Stimulated activated CD8-positive, alpha-beta memory T cell treated with anti-CD3 and anti-CD28 coated beads, Interleukin-4, amount 100 ng/mL, for 48 hours (primary cell): ENCODE data around the gene PCNT.
"Not testable (repeated sequence)": the region's sequence is repeated elsewhere in the genome, so short reads cannot be mapped to it uniquely, and the experiment has no call there.

ENCODE experiments used
- DNase-seq: peaks from one replicate; pipeline ENCODE4 v3.0.0-alpha.2; 2020

PCNT gene

DNA sequence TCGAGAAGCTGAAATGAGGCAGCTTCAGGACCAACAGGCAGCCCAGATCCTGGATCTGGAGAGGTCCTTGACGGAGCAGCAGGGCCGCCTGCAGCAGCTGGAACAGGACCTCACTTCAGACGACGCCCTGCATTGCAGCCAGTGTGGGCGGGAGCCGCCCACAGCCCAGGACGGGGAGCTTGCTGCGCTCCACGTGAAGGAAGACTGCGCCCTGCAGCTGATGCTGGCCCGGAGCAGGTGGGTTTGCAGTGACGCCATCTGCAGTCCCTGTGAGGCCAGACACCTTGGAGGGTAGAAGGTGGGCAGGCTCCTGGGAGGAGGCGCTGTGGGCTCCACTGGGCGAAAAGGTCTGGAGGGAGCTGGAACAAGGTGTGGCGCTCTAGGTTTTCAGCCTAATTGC, 39.7 kb downstream of the PCNT start:
- no peak for DNase-seq

DNA sequence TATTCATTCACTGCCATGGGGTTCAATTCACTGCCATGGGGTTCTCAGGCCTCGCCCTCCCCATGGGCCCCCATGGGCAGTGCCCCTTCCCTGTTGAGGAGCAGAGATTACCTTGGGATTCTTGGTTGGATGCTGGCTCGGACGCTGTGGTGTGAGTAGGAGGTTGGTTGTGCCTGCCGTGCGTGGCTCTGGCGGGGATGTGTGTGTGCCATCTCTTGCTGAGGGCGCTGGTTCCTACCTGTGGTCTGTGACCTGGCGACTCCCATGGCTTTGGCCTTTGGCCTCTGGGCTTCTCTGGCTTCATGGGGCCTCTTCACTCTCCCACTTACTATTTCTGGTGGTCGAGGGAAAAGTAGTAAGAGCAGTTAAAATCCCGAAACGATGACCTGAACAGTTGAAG, 42.1 kb downstream of the PCNT start:
- no peak for DNase-seq

DNA sequence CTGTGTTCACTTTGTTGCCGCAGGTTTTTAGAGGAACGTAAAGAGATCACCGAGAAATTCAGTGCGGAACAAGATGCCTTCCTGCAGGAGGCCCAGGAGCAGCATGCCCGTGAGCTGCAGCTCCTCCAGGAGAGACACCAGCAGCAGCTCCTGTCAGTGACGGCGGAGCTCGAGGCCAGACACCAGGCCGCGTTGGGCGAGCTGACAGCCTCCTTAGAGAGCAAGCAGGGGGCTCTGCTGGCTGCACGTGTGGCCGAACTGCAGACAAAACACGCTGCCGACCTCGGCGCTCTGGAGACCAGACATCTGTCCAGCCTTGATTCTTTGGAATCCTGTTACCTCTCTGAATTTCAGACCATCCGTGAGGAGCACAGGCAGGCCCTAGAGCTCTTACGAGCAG, 42.6 kb downstream of the PCNT start:
- no peak for DNase-seq

DNA sequence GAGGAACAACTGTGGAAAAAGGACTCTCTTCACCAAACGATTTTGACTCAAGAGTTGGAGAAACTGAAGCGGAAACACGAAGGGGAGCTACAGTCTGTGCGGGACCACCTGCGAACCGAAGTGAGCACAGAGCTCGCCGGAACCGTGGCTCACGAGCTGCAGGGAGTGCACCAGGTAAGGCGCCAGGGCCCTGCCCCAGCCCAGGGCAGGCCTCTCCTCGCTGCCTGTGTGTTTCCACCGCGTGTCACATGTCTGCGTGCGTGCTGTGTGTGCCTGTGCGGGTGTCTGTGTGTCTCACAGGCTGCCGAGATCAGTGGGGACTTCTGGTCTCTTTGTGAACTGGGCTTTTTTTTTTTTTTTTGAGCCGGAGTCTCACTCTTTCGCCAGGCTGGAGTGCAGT, 43.0 kb downstream of the PCNT start:
- DNase-seq: no peak

DNA sequence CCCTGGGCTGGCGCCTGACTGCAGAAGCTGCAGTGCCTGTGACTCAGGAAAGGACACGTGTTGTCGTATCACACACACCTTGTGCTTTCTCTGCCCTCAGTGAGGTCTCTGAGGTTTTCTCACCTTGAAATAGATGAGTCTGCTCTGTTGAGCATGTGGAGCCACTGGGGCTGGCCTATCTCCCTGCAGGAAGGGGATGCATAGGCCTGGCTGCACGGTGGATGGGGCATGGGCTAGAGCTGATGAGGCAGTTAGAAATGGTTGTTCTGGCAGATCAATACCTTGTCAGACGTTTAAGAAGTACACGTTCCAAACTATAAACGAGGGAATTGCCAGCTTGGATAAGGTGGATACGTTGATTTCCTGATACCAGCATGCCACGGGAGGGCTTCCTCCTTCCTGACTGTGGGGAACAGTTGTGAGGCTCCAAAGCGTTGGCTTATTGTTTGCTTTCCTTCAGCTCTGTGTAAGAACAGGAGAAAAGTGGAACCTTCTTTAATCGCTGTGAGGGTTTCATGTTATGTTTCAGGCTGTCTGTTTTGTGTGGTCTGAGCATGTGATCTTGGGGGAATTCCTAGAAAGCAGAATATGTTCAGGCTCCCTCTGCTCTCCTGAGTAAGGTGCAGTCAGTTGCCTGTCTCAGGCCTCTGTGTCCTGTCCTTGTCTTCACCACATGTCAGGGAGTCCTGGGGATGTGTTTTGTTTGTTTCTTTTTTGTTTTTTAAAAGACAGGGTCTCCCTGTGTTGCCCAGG, 44.8 kb downstream of the PCNT start:
- DNase-seq: peak; percentile 54

DNA sequence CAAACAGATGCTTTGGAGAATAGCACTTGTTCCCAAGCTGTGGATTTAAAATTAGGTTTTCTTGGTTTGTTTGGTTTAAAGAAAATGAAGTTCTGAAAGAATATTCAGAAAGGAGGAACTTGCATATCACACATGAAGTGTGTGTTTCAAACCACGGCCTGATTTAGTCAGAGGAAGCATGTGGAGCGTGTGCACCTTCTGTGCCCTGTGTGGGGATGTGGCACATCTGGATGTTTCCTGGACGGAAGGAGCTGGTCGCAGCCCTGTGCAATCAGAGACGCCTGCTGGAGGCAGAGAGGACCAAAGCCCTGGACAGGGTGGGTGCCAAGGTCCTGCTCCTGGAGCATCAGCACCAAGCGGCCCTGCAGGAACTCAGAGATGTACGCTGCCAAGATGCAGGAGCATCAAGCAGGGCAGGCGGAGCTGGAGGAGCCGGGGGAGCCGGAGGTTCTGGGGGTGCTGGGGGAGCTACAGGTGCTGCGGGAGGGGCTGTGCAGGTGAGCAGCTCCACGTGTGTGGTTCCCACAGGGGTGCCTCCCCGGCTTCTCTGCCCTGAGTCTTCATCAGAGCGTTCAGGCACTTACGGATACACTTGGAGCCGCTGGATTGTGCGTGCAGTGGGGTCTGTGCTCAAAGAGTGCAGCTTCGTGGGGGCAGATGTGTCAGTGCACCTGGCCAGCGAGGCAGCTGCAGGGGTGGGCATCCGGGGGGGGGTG, 45.7 kb downstream of the PCNT start:
- DNase-seq: no peak

DNA sequence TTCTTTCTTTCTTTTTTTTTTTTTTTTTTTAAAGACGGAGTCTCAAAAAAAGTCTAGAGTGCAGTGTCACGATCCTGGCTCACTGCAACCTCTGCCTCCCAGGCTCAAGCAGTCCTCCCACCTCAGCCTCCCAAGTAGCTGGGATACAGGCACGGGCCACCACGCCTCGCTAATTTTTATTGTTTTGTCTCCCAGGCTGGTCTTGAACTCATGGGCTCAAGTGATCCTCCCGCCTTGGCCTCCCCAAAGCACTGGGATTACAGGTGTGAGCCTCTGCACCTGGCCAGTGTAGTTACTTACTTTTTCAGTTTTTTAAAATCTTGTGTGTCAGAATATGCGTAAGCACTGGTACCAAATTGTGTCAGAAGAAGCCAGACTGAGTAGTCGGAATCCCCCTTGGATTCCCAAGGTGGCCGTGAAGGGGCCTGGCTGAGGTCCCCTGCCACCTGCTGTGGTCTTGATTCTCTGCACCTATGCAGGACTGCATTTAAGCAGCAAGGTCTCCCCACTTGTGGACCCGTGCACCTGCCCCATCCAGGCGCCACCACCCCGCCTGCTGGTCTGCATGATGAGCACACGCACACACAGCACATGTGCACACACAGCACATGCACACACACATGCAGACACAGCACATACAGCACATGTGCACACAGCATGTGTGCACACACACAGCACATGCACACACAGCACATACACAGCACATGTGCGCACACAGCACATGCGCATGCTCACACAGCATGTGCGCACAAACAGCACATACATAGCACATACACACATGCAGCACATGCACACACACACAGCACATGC, 47.5 kb downstream of the PCNT start:
- DNase-seq: no peak

DNA sequence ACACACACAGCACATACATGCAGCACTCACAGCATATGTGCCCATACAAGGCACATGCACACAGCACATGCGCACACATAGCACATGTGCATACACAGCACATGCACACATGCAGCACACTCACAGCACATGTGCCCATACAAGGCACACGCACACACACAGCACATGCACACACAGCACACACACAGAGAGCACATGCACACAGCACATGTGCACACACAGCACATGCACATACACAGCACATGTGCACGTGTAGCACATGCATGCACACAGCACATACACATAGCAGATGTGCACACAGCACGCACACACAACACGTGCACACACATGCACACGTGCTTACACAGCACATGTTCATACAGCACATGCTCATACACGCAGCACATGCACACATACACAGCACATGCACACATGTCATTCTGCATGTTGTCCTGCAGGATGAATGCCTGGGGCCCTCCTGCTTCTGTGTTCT, 48.1 kb downstream of the PCNT start:
- no peak for DNase-seq

DNA sequence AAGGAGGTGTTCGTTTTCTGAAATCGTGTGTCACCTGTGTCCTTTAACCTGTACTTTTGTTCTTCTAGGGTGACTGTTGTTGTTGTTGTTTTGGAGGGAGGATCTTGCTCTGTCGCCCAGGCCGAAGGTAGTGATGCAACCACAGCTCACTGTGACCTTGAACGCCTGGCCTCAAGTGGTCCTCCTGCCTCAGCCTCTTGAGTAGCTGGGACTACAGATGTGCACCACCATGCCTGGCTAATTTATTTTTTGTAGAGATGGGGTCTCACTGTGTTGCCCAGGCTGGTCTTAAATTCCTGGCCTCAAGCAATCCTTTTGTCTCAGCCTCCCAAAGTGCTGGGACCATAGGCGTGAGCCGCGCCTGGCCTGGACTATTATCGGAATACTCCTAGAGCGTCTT, 49.0 kb downstream of the PCNT start:
- DNase-seq: not testable (repeated sequence)

DNA sequence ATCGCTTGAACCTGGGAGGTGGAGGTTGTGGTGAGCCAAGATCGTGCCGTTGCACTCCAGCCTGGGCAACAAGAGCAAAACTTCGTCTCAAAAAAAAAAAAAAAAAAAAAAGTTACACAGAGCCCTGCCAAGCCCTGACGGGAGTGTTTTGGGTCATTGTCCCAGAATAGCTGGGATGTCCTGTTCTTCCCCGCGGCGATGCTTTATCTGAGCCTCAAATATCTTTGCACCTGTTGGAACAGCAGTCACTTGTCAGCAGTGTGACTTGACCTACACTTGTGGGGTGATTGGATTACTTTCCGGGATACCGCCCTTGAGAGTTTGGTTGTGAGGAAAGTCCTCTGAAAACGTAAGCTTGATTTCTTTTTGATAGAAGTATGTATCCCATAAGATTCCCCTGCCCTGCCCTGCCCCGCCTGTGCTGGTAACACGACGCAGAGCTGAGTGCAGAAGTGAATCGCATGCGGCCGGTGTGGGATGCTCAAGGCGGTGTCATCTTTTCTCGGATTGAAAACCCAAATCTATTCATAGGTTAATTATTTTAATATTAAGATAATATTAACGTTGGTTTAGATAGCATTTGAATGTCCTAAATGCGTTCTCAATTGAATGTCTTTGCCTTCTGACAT, 50.9 kb downstream of the PCNT start:
- DNase-seq: no peak

DNA sequence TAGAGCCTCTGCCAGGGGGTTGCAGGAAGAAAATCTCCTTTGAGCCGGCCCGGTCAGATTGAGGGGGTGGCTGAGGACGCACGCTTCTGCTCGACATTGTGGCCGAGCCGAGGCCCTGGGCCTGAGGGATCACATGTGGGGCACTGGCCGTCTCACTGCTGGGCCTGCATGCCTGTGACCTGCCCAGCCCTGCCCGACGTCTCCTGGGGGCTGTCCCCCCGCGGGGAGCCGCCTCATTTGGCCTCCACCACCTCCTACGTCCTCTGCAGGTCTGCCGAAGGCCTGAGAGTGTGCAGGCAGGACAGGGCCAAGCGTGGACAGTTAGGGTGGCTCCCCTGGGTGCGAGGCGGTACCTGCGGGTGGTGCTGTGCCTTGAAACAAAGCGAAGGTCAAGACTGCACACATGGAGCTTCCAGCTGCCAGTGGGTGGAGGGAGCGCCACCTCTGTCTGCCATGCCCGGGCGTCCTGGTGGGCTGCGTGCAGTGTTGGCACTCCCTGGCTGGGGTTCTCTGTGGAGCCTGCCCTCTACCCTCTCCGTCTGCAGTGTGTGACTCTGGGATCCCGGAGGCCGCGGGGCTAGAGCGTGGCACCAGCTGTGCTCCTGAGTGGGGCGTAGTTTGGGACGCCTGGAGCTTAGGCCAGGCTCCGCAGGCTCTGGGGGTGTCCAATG, 51.7 kb downstream of the PCNT start:
- DNase-seq: no peak

DNA sequence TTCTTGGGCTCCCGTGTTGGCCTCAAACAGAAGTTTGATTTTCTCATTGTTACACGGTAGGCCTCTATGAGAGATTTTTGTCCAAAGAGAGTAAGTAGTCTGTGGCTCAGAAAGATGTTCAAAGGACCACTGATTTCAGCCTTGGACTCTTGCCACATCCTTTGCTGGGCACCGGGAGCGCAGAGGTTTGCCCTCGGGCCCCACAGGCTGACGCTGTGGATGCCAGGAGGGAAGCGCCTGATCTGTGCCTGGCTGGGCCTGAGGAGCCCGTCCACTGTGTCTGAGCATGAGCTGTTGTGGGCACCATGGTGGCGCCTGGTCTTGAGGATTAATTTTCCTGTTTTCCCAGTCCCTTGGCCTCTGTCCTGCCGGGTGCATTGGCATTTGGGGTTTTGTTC, 52.3 kb downstream of the PCNT start:
- DNase-seq: no peak

DNA sequence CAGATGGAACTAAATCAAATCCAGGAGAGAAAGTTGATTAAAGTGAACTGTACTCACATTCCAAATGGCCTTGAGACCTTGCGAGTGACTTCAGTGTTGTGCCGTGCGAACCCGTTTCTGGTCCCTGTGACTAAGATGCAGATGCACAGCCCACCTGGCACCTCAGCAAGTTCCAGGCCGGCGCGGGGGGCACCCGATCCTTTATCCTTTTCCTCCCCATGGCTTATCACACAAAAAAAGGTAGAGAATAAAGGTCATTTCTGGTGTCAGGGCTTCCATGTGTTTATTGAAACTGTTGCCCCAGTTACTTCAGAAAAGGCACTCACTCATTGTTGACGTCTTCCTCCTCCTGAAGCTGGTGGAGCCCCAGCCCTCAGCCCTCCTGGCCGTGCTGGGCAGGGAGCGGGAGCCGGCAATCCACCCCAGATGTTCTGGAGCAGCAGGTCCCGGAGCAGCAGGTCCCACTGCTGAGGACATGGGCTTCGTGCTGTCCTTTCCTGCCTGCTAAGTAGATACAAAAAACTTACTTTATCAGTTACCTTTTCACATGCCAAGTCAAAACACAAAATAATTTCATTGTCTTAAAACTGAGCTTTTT, 53.0 kb downstream of the PCNT start:
- no peak for DNase-seq

DNA sequence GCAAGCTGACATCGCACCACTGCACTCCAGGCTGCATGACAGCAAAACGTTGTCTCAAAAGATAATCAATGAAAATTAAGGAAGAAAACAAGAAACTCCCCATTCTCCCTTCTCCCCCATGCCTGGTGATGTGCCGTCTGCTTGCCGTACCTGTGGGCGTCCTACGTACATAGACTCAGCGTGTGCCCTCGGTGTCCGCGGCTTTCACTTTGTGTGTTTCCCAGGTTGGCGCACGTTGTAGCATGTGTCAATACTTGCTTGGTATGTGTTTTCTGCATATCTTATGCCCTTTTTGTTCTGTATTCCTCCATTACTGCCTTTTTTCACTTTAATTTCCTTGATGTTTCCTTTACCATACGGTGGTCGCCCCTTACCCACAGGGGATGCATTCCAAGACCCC, 53.8 kb downstream of the PCNT start:
- no peak for DNase-seq

DNA sequence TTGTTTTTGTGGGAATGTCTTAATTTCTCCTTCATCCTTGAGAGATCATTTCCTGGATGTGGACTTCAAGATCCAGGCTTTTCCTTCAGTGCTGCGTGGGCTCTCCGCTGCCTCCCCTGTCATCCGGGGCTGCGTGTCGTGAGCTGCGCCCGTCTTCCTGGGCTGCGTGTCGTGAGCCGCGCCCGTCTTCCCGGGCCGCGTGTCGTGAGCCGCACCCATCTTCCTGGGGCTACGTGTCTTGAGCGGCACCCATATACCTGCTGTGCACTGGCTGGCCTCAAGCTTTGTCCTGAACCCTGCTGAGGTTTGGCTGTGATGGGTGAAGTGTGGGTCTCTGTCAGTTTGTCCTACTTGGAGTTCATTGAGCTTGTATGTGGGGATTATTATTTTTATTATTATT, 55.1 kb downstream of the PCNT start:
- no peak for DNase-seq

DNA sequence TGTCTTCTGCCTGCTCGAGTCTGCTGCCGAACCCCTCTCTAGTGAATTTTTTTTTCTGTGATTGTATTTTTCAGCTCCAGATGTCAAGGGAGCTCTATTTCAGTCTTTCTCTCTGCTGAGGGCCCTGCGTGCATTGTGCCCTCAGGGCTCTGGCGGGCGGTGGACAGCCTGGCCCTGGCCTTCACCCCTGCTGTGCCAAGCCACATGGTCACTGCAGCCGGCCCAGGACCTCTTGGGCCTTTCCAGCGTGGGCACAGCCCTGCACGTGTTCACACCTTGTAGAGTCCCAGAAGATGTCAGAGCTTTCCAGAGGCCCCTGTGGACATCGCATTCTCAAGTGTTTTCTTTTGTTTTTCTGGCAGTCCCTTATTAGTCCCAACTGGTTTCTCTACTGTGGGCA, 55.7 kb downstream of the PCNT start:
- DNase-seq: no peak

DNA sequence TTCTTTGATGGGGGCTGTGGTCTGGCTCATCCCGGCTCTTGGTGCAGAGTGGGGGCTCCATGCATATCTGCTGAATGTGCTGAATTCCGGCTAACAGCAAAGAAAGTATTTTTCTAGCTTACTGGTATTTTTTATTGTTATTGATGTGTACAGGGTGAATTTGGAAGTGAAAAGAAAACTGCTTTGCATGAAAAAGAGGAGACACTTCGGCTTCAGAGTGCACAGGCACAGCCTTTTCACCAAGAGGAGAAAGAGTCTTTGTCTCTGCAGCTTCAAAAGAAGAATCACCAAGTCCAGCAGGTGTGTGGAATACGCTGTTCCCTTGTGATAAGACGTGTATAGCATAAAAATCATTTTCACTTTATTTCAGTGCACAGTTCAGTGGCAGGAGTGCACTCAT, 57.6 kb downstream of the PCNT start:
- DNase-seq: no peak

DNA sequence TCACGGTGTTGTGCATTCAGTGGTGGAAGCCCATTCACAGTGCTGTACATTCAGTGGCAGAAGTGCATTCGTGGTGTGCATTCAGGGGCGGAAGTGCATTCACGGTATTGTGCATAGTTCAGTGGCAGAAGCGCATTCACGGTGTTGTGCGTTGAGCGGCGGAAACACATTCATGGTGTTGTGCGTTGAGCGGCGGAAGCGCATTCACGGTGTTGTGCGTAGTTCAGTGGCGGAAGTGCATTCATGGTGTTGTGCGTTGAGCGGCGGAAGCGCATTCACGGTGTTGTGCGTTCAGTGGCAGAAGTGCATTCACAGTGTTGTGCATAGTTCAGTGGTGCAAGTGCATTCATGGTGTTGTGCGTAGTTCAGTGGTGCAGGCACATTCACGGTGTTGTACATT, 60.6 kb downstream of the PCNT start:
- no peak for DNase-seq

DNA sequence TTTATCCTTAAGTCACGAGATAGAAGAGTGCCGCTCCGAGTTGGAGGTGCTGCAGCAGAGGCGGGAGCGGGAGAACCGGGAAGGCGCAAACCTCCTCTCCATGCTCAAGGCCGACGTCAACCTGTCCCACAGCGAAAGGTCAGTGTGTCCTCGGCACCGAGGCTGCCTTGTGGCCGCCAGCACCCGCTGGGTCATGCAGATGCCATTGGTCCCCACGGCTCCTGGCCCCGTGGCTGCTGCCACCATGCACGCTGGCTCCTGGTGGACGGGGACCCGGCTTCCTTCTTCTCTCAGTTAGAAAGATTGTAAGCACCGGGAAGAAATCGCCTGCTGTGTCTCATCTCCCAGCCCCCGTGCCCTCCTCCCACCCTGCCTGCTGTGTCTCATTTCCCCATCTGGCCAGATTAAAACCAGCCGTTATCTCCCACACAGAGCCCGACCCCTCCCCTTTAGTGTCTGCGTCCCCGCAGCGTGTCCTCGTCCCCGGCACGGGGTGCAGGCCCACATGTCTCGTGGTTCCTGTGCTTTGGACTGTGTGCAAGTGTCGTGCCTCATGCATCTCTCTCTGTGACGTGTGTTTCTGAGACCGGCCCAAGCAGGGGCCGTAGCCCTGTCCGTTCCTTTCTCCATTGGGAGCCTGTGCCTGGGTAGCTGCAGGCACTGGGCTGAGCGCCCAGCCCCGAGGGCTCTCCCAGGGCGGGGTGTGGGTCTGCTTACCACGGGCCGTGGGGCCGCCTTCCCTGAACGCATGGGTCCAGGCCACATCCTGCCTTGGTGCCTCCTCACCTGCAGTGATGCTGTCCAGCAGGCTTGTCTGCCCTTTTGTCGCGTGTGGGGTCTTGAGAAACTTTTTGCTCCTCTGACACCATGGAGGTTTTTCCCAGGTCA, 62.1 kb downstream of the PCNT start:
- DNase-seq: no peak

DNA sequence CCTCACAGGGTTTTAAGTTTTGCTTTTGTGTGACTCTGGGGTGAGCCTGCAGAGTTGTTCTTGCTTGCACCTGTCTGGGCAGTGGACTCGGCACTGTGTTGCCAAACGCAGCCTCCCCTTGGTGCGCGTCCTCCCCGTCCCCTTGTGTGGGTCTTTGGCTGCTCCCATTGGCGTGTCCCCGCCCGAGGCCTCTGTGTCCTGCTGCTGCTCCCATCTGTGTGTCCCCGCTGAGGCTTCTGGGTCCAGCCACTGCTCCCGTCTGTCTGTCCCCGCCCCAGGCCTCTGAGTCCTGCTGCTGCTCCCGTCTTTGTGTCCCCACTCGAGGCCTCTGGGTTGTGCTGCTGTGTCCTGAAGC, 62.8 kb downstream of the PCNT start:
- DNase-seq: no peak

DNA sequence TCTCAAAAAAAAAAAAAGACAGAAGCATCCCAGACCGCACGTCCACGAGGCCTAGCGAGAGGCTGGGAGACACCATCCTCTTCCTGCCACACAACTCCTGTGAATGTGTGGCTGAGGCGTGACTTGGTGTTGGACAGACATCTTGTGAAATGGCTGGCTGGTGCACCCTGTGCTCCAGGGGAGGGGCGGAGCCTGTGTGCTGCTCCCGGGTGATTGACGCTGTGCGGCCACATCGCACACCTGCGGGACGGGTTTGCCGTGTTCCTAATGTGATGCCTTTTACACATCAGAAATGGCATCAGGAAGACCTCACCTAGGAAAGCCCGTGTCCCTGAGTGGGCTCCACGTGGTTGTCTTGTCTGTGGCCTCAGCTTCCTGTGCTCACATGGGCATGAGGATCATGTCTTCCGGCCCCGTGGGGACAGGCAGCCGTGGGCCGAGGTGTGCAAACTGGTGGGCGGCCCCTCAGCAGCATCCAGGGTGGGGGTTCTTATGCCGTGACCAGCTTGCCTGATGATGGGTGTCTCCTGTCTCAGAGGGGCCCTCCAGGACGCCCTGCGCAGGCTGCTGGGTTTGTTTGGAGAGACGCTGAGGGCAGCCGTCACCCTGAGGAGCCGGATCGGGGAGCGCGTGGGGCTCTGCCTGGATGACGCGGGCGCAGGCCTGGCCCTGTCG, 64.4 kb downstream of the PCNT start:
- no peak for DNase-seq
